ENCODE results near the gene LZTR1. TPM values are rescaled to one million over a fixed set of nuclear protein-coding genes. Genes with fewer than 3 reads are reported as not detected.

Gene LZTR1
- total and polyA plus RNA-seq, 2 of the 8 experiments (the other 6 are each of a cell fraction or from before 2014, with no cell fraction given) = 22.3 to 31.0 TPM

DNA sequence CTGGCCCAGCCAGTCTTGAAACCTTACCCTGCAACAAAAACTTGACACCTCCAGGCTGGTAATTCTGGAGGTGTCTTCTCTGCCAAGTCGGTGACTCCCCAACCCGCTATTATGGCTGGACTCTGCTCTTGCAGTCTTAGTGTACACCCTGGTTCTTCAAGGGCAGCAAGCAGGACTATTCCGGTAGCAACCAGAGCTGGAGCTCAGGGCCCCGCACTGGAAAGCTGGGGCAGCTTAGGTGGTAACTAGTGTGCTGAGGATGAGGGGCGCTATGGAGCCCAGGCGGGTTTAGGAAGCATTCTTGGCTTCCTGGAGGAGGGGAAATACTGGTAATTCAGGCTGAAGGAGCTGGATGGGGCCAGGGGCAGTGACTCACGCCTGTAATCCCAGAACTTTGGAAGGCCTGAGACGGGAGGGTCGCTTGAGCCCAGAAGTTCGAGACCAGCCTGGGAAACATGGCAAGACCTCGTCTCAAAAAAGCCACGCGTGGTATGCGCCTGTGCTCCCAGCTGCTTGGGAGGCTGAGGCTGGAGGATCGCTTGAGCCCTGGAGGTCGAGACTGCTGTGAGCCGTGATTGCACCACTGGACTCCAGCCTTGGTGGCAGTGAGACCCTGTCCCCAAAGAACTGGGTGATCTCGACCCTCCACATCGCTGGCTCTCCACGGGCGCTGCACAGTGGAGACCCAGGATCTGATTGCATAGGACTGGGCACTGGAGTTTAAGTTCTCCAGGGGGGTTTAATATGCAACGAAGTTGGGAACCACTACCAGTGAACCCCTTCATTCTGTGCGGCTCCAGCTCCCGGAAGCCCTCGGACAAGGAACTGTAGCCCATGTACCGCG lies 25.6 kb upstream of the LZTR1 start:
- Histone ChIP-seq H3K23me2 (ENCODE audit: low read depth, low read length) (peaks cover 12% of the 10 kb centered on the region), H2AK5ac (ENCODE audit: low read depth, low read length) (no peak overlapping the region), H2BK20ac (ENCODE audit: low read length) (no peak overlapping the region), H3K23ac (ENCODE audit: insufficient read length) (no peak overlapping the region), H3K79me2 (ENCODE audit: control insufficient read depth in 1 of 2, insufficient read depth in 2 of 2, low read length in 2 of 2) (peaks cover 0 to 9% of the 10 kb centered on the region in 2 experiments; a peak in 1 of 4 replicates), H3K56ac (replicated peaks; ENCODE audit: insufficient read length, low read depth, low read length) (peak overlapping the region; percentile 6), H2BK5ac (ENCODE audit: low read depth, low read length) (no peak overlapping the region), H3K36me3 (ENCODE audit: control insufficient read depth in 2 of 4, insufficient read depth in 4 of 4, low read length in 3 of 4) (peaks cover 3 to 15% (median 9%) of the 10 kb centered on the region in 4 experiments; a peak in 7 of 8 replicates), H3K9me3 (ENCODE audit: insufficient read depth in 2 of 2, low read depth in 1 of 2, low read length in 1 of 2) (no peaks in the 10 kb centered on the region), H4K20me1 (replicated peaks in 1 of 2; ENCODE audit: control insufficient read depth in 1 of 2, insufficient read depth in 2 of 2, low read length in 2 of 2) (peaks cover 5 to 21% of the 10 kb centered on the region in 2 experiments), H2BK120ac (replicated peaks; ENCODE audit: low read depth, low read length) (no peak overlapping the region), H4K8ac (ENCODE audit: extremely low read depth, insufficient read depth, low read length) (peak overlapping the region; percentile 62), H2BK12ac (ENCODE audit: low read depth, low read length) (peak overlapping the region; percentile 68; the same call in 1 of the 2 replicates), H2AFZ (ENCODE audit: low read length) (no peak overlapping the region), H3K79me1 (ENCODE audit: low read depth, low read length) (peaks cover 12% of the 10 kb centered on the region), H4K5ac (ENCODE audit: insufficient read length, low read depth, low read length) (no peak overlapping the region), H3K4ac (replicated peaks; ENCODE audit: insufficient read length, low read depth, low read length) (no peak overlapping the region), H3K18ac (ENCODE audit: extremely low read depth, low read length) (peak overlapping the region; percentile 78), H3K27ac (ENCODE audit: low read depth, low read length) (no peak overlapping the region), H3K9ac (replicated peaks in 1 of 4; ENCODE audit: extremely low read depth in 1 of 4, low read depth in 3 of 4, low read length in 3 of 4) (no peak overlapping the region), H3K4me3 (ENCODE audit: extremely low read depth in 1 of 4, insufficient read depth in 2 of 4, low read depth in 3 of 4, low read length in 4 of 4) (peak overlapping the region; percentile 68 to 79 (median 74); a peak in 7 of 8 replicates), H3K14ac (ENCODE audit: insufficient read length) (no peak overlapping the region), H4K91ac (replicated peaks; ENCODE audit: insufficient read length, low read length) (no peak overlapping the region), H3K27me3 (replicated peaks in 1 of 4; ENCODE audit: control insufficient read depth in 3 of 4, extremely low read depth in 1 of 4, insufficient read depth in 3 of 4, low read length in 3 of 4) (peaks cover 0 to 7% (median 3%) of the 10 kb centered on the region in 4 experiments; a peak in 4 of 7 replicates), H3K4me1 (replicated peaks in 1 of 4; ENCODE audit: control insufficient read depth in 3 of 4, insufficient read depth in 4 of 4, low read length in 3 of 4) (peaks cover 0 to 6% (median 4%) of the 10 kb centered on the region in 4 experiments; a peak in 6 of 7 replicates), H2BK15ac (ENCODE audit: low read length) (0 out of 2 replicates have a peak overlapping the region, but pooled peaks have one; percentile 16), H3K4me2 (ENCODE audit: insufficient read depth in 1 of 2, low read depth in 2 of 2, low read length in 2 of 2) (peak overlapping the region; percentile 88 to 95)
- POLR2A ChIA-PET (ENCODE audit: partially characterized antibody) = interaction anchor here (0.8 to 2.2 kb wide), 8 partner anchors 12 to 214 kb away, joined by 3 to 7 read pairs (median 4); partner anchors contain the start of gene LZTR1
- FAIRE-seq = no peak
- 48% methylated on average over 24 of the region's 27 CpGs; no CpG with 5 or more reads in 1 of the 2 experiments for WGBS, 2 experiments (ENCODE audit: extremely low coverage in 1 of 2, insufficient coverage in 1 of 2, insufficient read length in 1 of 2, insufficient replicate concordance in 2 of 2, low coverage in 1 of 2, low lambda C conversion rate in 2 of 2, missing lambda C conversion rate in 1 of 2)
- CTCF ChIA-PET (ENCODE audit: partially characterized antibody) = interaction anchor here (0.7 to 13.5 kb wide), 13 partner anchors 15 to 156 kb away, joined by 3 to 115 read pairs (median 5); partner anchors contain the start of genes AIFM3 and LZTR1
- peak in 1 of 2 experiments; percentile 67 for DNase-seq (ENCODE audit: low read depth in 1 of 2, low spot score in 2 of 2)
- TF ChIP-seq JUN (IDR thresholded peaks at IDR 0.05; ENCODE audit: low read depth, low read length) (0 out of 2 replicates have a peak, but pooled peaks have one; percentile 29), KDM1A (IDR thresholded peaks at IDR 0.05; ENCODE audit: borderline replicate concordance, low read length) (peak; percentile 72; the same call in 1 of the 2 replicates), CTCF (IDR thresholded peaks at IDR 0.05; ENCODE audit: control extremely low read depth in 1 of 3, insufficient read depth in 1 of 3, low read depth in 1 of 3, low read length in 3 of 3) (peak; percentile 43 to 70 (median 45); a peak in 3 of 4 replicates), EZH2 (IDR thresholded peaks at IDR 0.05; ENCODE audit: low read depth, low read length, severe bottlenecking) (no peak), SP4 (IDR thresholded peaks at IDR 0.05; ENCODE audit: low read length) (0 out of 2 replicates have a peak, but pooled peaks have one; percentile 34), RAD21 (IDR thresholded peaks at IDR 0.05 in 1 of 2, conservative IDR thresholded peaks at IDR 0.05 in 1 of 2; ENCODE audit: low read depth in 2 of 2, low read length in 2 of 2) (peak in 1 of 2 experiments; percentile 21; a peak in 1 of 4 replicates), JUND (IDR thresholded peaks at IDR 0.05; ENCODE audit: low read length) (peak; percentile 57; the same call in 1 of the 2 replicates)
